SU-DHL-6 (cell line): ENCODE data around the gene MRPL27.

Experiments used
- H2AFZ ChIP-seq: fragments of 200-600 bp; sonication (generic); 2 replicates; pipeline ENCODE4 v1.6.1; 2014; ENCODE audit warnings: low read depth, mild to moderate bottlenecking, moderate library complexity, mixed read lengths, antibody characterized with exemption, low read length; ENCODE audit not compliant: severe bottlenecking
- H3F3A ChIP-seq: fragments of 200-600 bp; shearing (Covaris generic); 2 replicates; pipeline ENCODE4 v1.6.0; 2016; ENCODE audit warnings: antibody characterized with exemption, mild to moderate bottlenecking; ENCODE audit not compliant: insufficient read depth
- H3K27ac ChIP-seq: fragments of 200-600 bp; sonication (generic); 2 replicates; pipeline ENCODE4 v1.5.1; 2016; ENCODE audit warnings: low read depth, mild to moderate bottlenecking, low read length, moderate library complexity, mixed read lengths
- H3K27me3 ChIP-seq: fragments of 200-600 bp; sonication (generic), shearing (Covaris generic); 2 replicates; pipeline ENCODE4 v1.6.0; 2014; ENCODE audit warnings: mild to moderate bottlenecking, low read length
- H3K36me3 ChIP-seq: fragments of 200-600 bp; sonication (generic); 2 replicates; pipeline ENCODE4 v1.6.1; 2014; ENCODE audit warnings: mild to moderate bottlenecking, low read length, mixed read lengths
- H3K4me2 ChIP-seq: fragments of 300-600, 200-600 bp; shearing (Covaris generic), sonication (generic); 2 replicates; pipeline ENCODE4 v1.6.0; 2014; ENCODE audit warnings: low read length, low read depth, mild to moderate bottlenecking; ENCODE audit not compliant: poor library complexity, severe bottlenecking
- H3K4me3 ChIP-seq: fragments of 200-600 bp; sonication (generic); 2 replicates; pipeline ENCODE4 v1.5.1; 2014; ENCODE audit warnings: antibody characterized with exemption, low read length, mild to moderate bottlenecking, mixed read lengths; ENCODE audit not compliant: insufficient read depth, poor library complexity, severe bottlenecking
- H3K79me2 ChIP-seq: fragments of 200-600 bp; sonication (generic); 2 replicates; pipeline ENCODE4 v1.6.1; 2014; ENCODE audit warnings: mild to moderate bottlenecking, low read length, moderate library complexity; ENCODE audit not compliant: insufficient read depth
- H3K9ac ChIP-seq: fragments of 200-600 bp; sonication (generic); 2 replicates; pipeline ENCODE4 v1.7.0; 2014; ENCODE audit warnings: mild to moderate bottlenecking, low read length
- H3K9me2 ChIP-seq: fragments of 200-600 bp; sonication (generic); replicated peaks from 2 replicates; pipeline ENCODE4 v1.6.1; 2014; ENCODE audit warnings: low read length; ENCODE audit not compliant: insufficient read depth
- H3K9me3 ChIP-seq: fragments of 200-600 bp; sonication (generic); 2 replicates; pipeline ENCODE4 v1.6.1; 2014; ENCODE audit warnings: low read length, mixed read lengths; ENCODE audit not compliant: insufficient read depth
- H4K20me1 ChIP-seq: fragments of 200-600 bp; sonication (generic); 2 replicates; pipeline ENCODE4 v1.6.1; 2014; ENCODE audit warnings: low read depth, mild to moderate bottlenecking, antibody characterized with exemption, low read length, moderate library complexity, mixed read lengths
- EZH2phosphoT487 ChIP-seq: fragments of 200-600 bp; sonication (generic), shearing (Covaris generic); conservative IDR thresholded peaks from 2 replicates; pipeline ENCODE4 v1.6.1; 2018; ENCODE audit warnings: mild to moderate bottlenecking, antibody characterized with exemption, low read length, moderate library complexity, mixed read lengths
- TF ChIP-seq, protein P1 (sequence below): fragments of 200-600 bp; sonication (generic); IDR thresholded peaks from one replicate; pipeline ENCODE4 v1.5.1; 2017; ENCODE audit warnings: antibody characterized with exemption, mild to moderate bottlenecking, low read length, moderate library complexity; ENCODE audit not compliant: insufficient read depth, poor library complexity, severe bottlenecking

The MRPL27 gene

DNA sequence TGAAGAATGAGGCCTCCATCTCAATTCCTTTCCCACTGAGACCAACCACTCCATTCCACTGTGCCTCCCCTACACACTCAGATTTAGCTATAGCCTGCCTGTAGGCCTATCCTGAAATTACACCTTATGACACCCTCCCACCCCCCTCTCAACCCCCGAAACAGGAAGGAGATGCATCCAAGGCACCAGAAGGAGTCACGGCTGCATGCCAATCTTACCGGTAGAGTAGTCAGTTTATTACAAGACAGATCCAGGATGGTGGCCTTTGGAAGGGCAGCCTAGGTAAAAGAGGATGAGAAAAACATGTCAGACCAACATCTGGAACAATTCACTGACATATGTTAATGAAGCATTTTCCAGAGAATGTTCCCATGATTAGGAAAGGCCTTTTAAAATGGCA is 21.7 kb upstream of the MRPL27 start:
- Histone ChIP-seq H3K4me3 (no peak overlapping the region), H3K9ac (no peak overlapping the region), H3F3A (no peaks in the 10 kb centered on the region), H3K27me3 (no peaks in the 10 kb centered on the region), H2AFZ (no peak overlapping the region), H3K4me2 (no peak overlapping the region), H3K79me2 (peaks cover 37% of the 10 kb centered on the region), H4K20me1 (no peaks in the 10 kb centered on the region; the same call in 1 of the 2 replicates), H3K36me3 (peaks cover 32% of the 10 kb centered on the region), H3K9me3 (no peaks in the 10 kb centered on the region), H3K27ac (no peak overlapping the region), H3K9me2 (no peaks in the 10 kb centered on the region)
- TF ChIP-seq, protein P1, sequence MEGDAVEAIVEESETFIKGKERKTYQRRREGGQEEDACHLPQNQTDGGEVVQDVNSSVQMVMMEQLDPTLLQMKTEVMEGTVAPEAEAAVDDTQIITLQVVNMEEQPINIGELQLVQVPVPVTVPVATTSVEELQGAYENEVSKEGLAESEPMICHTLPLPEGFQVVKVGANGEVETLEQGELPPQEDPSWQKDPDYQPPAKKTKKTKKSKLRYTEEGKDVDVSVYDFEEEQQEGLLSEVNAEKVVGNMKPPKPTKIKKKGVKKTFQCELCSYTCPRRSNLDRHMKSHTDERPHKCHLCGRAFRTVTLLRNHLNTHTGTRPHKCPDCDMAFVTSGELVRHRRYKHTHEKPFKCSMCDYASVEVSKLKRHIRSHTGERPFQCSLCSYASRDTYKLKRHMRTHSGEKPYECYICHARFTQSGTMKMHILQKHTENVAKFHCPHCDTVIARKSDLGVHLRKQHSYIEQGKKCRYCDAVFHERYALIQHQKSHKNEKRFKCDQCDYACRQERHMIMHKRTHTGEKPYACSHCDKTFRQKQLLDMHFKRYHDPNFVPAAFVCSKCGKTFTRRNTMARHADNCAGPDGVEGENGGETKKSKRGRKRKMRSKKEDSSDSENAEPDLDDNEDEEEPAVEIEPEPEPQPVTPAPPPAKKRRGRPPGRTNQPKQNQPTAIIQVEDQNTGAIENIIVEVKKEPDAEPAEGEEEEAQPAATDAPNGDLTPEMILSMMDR: no peak
- no peak for TF ChIP-seq EZH2phosphoT487

DNA sequence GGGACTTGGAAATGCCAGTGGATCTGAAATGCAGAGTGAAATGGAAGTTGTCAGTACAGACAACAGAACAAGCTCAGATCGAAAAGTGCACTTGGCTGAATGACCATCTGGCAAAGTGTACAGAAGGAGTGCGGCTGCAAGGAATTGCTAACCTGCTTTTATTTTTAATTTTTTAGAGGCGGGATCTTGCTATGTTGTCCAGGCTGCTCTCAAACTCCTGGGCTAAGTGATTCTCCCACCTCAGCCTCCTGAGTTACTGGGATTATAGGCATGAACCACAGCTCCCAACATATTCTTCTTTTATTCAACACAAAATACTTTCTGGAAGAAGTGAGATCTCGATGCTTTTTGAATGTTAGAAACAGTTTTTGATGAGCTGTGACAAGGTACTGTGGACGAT is 20.7 kb upstream of the MRPL27 start:
- Histone ChIP-seq H2AFZ (no peak overlapping the region), H3K27me3 (no peaks in the 10 kb centered on the region), H4K20me1 (no peaks in the 10 kb centered on the region; the same call in 1 of the 2 replicates), H3K4me2 (no peak overlapping the region), H3K36me3 (peaks cover 39% of the 10 kb centered on the region), H3K4me3 (no peak overlapping the region), H3F3A (no peaks in the 10 kb centered on the region), H3K27ac (no peak overlapping the region), H3K9me2 (no peaks in the 10 kb centered on the region), H3K79me2 (peaks cover 37% of the 10 kb centered on the region), H3K9me3 (no peaks in the 10 kb centered on the region), H3K9ac (no peak overlapping the region)
- TF ChIP-seq EZH2phosphoT487: no peak
- TF ChIP-seq, protein P1: no peak

DNA sequence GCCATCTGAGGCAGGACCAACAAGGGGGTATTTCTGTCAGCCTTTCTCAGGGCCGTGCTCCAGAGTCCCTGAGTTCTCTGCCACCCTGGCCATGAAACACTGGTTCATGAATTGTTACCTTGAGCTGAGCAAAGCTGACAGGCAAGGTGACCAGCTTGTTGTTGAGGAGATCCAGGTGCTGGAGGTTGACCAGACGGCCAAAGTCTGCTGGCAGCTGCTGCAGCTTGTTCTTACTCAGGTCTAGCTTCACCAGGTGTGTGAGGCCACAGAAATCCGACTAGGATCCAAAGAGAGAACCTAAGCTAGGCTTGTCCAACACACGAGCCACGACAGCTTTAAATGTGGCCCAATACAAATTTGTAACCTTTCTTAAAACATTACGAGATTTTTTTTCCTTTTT is 19.6 kb upstream of the MRPL27 start:
- H3K4me3 ChIP-seq: no peak overlapping the region
- peaks cover 39% of the 10 kb centered on the region for H3K36me3 ChIP-seq
- H3K27ac ChIP-seq: no peak overlapping the region
- no peaks in the 10 kb centered on the region for H3F3A ChIP-seq
- H3K9me3 ChIP-seq: no peaks in the 10 kb centered on the region
- H3K9me2 ChIP-seq: no peaks in the 10 kb centered on the region
- H3K27me3 ChIP-seq: no peaks in the 10 kb centered on the region
- no peak for TF ChIP-seq EZH2phosphoT487
- TF ChIP-seq, protein P1: no peak
- no peak overlapping the region for H2AFZ ChIP-seq
- H3K4me2 ChIP-seq: no peak overlapping the region
- no peaks in the 10 kb centered on the region; the same call in 1 of the 2 replicates for H4K20me1 ChIP-seq
- peaks cover 37% of the 10 kb centered on the region for H3K79me2 ChIP-seq
- H3K9ac ChIP-seq: no peak overlapping the region

DNA sequence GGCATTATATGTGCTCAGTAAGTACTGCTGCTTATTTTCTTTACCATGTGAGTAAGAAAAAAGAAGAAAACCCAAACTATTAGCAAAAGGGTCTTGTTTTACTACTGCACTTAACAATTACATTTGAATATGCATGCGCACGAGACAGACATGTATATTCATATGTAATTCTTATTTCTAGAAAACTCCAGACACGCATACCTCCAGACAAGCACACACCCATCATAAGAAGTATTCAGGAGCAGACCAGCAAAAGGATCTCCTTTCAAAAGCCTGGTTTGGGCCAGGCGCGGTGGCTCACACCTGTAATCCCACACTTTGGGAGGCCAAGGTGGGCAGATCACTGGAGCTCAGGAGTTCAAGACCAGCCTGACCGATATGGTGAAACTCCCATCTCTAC is 16.6 kb upstream of the MRPL27 start:
- Histone ChIP-seq H3K4me3 (no peak overlapping the region), H3F3A (no peaks in the 10 kb centered on the region), H4K20me1 (no peaks in the 10 kb centered on the region), H3K36me3 (peaks cover 36% of the 10 kb centered on the region), H3K9me3 (no peaks in the 10 kb centered on the region), H3K27ac (no peak overlapping the region), H3K4me2 (no peak overlapping the region), H3K79me2 (peaks cover 10% of the 10 kb centered on the region), H2AFZ (no peak overlapping the region), H3K9me2 (no peaks in the 10 kb centered on the region), H3K9ac (no peak overlapping the region), H3K27me3 (no peaks in the 10 kb centered on the region)
- TF ChIP-seq, protein P1: no peak
- TF ChIP-seq EZH2phosphoT487: no peak
